NB4 (cell line): ENCODE data around the gene RBFOX1.

ENCODE experiments used
- CTCF ChIP-seq: IDR thresholded peaks from one replicate; pipeline ENCODE4 v1.5.1; 2012; ENCODE audit warnings: low read depth, low read length
- MYC ChIP-seq: IDR thresholded peaks from 2 replicates; pipeline ENCODE4 v1.6.1; 2011; ENCODE audit warnings: low read depth, low read length
- POLR2A ChIP-seq: IDR thresholded peaks from 2 replicates; pipeline ENCODE4 v1.6.1; 2011; ENCODE audit warnings: mild to moderate bottlenecking; ENCODE audit not compliant: insufficient read length; ENCODE audit errors: extremely low read depth
- TF ChIP-seq, protein P1 (sequence below): IDR thresholded peaks from 2 replicates; pipeline ENCODE4 v1.6.1; 2011; ENCODE audit warnings: low read depth, low read length

GRCh38 chr16:7420079-7420478 lies 87.4 kb downstream of the RBFOX1 start:
- TF ChIP-seq POLR2A (no peak), CTCF (no peak), MYC (no peak)
- TF ChIP-seq, protein P1, sequence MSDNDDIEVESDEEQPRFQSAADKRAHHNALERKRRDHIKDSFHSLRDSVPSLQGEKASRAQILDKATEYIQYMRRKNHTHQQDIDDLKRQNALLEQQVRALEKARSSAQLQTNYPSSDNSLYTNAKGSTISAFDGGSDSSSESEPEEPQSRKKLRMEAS = no peak
